Measurements from ENCODE around the gene ELP6.

- TF ChIP-seq CTCF (IDR thresholded peaks at IDR 0.05), result no peak
- TF ChIP-seq E2F1 (CRISPR knock-in tag; IDR thresholded peaks at IDR 0.05), result no peak
- no peak for TF ChIP-seq ATF6 (CRISPR knock-in tag; IDR thresholded peaks at IDR 0.05)
- TF ChIP-seq ZNF425 (CRISPR knock-in tag; conservative IDR thresholded peaks at IDR 0.05), result no peak
- no peak for TF ChIP-seq ETV6 (CRISPR knock-in tag; IDR thresholded peaks at IDR 0.05)
- TF ChIP-seq TP53 (CRISPR knock-in tag; IDR thresholded peaks at IDR 0.05), result no peak
- no peak for TF ChIP-seq ATF2 (CRISPR knock-in tag; IDR thresholded peaks at IDR 0.05; ENCODE audit: borderline replicate concordance, low read depth)
- no peak for TF ChIP-seq TCF7 (CRISPR knock-in tag; IDR thresholded peaks at IDR 0.05; ENCODE audit: low read depth)
- TF ChIP-seq ATF3 (CRISPR knock-in tag; conservative IDR thresholded peaks at IDR 0.05), result no peak
These were observed 28.1 kb upstream of the ELP6 start for GRCh38 chr3:47541583-47542108.

Data from WTC11 (cell line).